Endothelial cell of umbilical vein (primary cell): ENCODE results near the gene BCL7A.

Source experiments
- EZH2 ChIP-seq: IDR thresholded peaks from 2 replicates; pipeline ENCODE4 v1.6.1; 2012; ENCODE audit warnings: borderline replicate concordance, low read depth, mild to moderate bottlenecking, moderate library complexity, low read length, inconsistent platforms; ENCODE audit not compliant: severe bottlenecking
- JUN ChIP-seq: IDR thresholded peaks from 2 replicates; pipeline ENCODE4 v1.6.1; 2011; ENCODE audit warnings: borderline replicate concordance, low read depth; ENCODE audit not compliant: insufficient read length, insufficient read depth
- MAX ChIP-seq: IDR thresholded peaks from 2 replicates; pipeline ENCODE4 v1.6.1; 2011; ENCODE audit not compliant: insufficient read depth, insufficient read length
- MYC ChIP-seq: IDR thresholded peaks from one replicate; pipeline ENCODE4 v1.6.1; 2011; ENCODE audit warnings: mild to moderate bottlenecking, low read depth, low read length
- POLR2A ChIP-seq: IDR thresholded peaks from 2 replicates; pipeline ENCODE4 v1.6.1; 2012; ENCODE audit warnings: low read depth, mild to moderate bottlenecking, control low read depth, low read length
- POLR2AphosphoS5 ChIP-seq: IDR thresholded peaks from 2 replicates; pipeline ENCODE4 v1.6.1; 2012; ENCODE audit warnings: low read depth, mild to moderate bottlenecking, control low read depth, low read length, moderate library complexity; ENCODE audit not compliant: insufficient read depth
- TF ChIP-seq, protein P1 (sequence below), 2 donors: IDR thresholded peaks; 1 replicate in 1 of 2; 2 replicates in 1 of 2; pipeline ENCODE4 v1.5.1; 2011; ENCODE audit warnings: low read length in 2 of 2, mild to moderate bottlenecking in 2 of 2, moderate library complexity in 2 of 2, control low read depth in 1 of 2, inconsistent platforms in 1 of 2, low read depth in 1 of 2; ENCODE audit not compliant: insufficient read depth in 1 of 2; ENCODE audit errors: extremely low read depth in 1 of 2

DNA sequence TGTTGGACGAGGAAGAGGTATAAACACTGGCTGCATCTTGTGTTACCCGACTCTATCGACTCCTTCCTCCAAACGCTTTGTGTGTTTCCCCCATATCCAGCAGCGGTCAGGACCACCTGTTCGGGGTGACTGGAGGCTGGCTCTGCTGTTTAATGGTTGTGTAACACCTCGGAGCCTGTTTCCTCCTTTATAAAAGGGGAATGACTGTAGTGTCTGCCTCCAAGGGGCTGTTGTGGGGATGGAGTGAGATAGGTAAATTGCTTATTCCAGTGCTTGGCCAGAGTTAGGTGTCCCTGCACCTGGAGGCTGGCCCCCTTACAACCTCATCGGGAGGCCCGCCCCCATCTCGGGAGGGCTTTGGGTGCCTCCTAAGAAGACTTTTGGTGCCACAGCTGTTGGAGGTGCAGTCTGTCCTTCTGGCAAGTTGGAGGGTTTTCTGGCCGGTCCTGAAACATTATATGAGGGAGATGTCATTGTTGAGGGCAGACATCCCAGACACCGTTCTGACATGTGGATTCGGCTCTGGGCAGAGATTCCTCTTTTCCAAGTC, 57.9 kb downstream of the BCL7A start:
- TF ChIP-seq EZH2 = no peak
- no peak for TF ChIP-seq POLR2A
- TF ChIP-seq POLR2AphosphoS5 = no peak
- no peak for TF ChIP-seq JUN
- no peak for TF ChIP-seq MYC
- TF ChIP-seq, protein P1, sequence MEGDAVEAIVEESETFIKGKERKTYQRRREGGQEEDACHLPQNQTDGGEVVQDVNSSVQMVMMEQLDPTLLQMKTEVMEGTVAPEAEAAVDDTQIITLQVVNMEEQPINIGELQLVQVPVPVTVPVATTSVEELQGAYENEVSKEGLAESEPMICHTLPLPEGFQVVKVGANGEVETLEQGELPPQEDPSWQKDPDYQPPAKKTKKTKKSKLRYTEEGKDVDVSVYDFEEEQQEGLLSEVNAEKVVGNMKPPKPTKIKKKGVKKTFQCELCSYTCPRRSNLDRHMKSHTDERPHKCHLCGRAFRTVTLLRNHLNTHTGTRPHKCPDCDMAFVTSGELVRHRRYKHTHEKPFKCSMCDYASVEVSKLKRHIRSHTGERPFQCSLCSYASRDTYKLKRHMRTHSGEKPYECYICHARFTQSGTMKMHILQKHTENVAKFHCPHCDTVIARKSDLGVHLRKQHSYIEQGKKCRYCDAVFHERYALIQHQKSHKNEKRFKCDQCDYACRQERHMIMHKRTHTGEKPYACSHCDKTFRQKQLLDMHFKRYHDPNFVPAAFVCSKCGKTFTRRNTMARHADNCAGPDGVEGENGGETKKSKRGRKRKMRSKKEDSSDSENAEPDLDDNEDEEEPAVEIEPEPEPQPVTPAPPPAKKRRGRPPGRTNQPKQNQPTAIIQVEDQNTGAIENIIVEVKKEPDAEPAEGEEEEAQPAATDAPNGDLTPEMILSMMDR (IDR thresholded peaks at IDR 0.05; ENCODE audit: extremely low read depth in 1 of 2, insufficient read depth in 1 of 2, low read depth in 1 of 2, low read length in 2 of 2) = no peak
- TF ChIP-seq MAX = no peak
